Fibroblast of pulmonary artery (primary cell): ENCODE data around the gene ARHGEF28.

Experiments used
- DNase-seq: peaks from one replicate; pipeline ENCODE4 v3.0.0-alpha.2; 2010; ENCODE audit warnings: low read depth
- H3K4me3 ChIP-seq: replicated peaks from 2 replicates; pipeline ENCODE4 v1.5.1; 2011; ENCODE audit warnings: low read depth, mild to moderate bottlenecking, control low read depth, low read length, moderate library complexity
- CTCF ChIP-seq: IDR thresholded peaks from 2 replicates; pipeline ENCODE4 v1.5.1; 2011; ENCODE audit warnings: mild to moderate bottlenecking, control low read depth, low read length, inconsistent platforms; ENCODE audit errors: missing control alignments

ARHGEF28 gene

GRCh38 chr5:73899916-73900315 lies 273.9 kb downstream of the ARHGEF28 start:
- no peak for DNase-seq
- no peak for TF ChIP-seq CTCF
- no peak overlapping the region for H3K4me3 ChIP-seq

GRCh38 chr5:73900566-73900965 lies 274.6 kb downstream of the ARHGEF28 start:
- no peak for TF ChIP-seq CTCF
- H3K4me3 ChIP-seq = no peak overlapping the region
- no peak for DNase-seq

GRCh38 chr5:73901043-73901442 lies 275.0 kb downstream of the ARHGEF28 start:
- no peak for TF ChIP-seq CTCF
- no peak overlapping the region for H3K4me3 ChIP-seq
- DNase-seq = peak; percentile 94

GRCh38 chr5:73901455-73901854 lies 275.5 kb downstream of the ARHGEF28 start:
- DNase-seq = no peak
- no peak overlapping the region for H3K4me3 ChIP-seq
- no peak for TF ChIP-seq CTCF

GRCh38 chr5:73902327-73903051 lies 276.5 kb downstream of the ARHGEF28 start:
- H3K4me3 ChIP-seq = no peak overlapping the region
- TF ChIP-seq CTCF = peak; percentile 61
- peak; percentile 86 for DNase-seq

GRCh38 chr5:73903169-73903568 lies 277.2 kb downstream of the ARHGEF28 start:
- no peak for TF ChIP-seq CTCF
- no peak overlapping the region for H3K4me3 ChIP-seq
- no peak for DNase-seq

- no peak for DNase-seq
- no peak overlapping the region for H3K4me3 ChIP-seq
- TF ChIP-seq CTCF = no peak
These were observed 280.3 kb downstream of the ARHGEF28 start for GRCh38 chr5:73906277-73906676.
